ENCODE measurements around the gene SLX1B. TPM values are rescaled to one million over a fixed set of nuclear protein-coding genes. Genes with fewer than 3 reads are reported as not detected.
"Not testable (repeated sequence)": the region's sequence is repeated elsewhere in the genome, so short reads cannot be mapped to it uniquely, and the experiment has no call there.

Gene SLX1B
- 37.3 and 66.2 TPM in 2 replicates for total RNA-seq (2014; rRNA removed; shearing (Covaris generic))

DNA sequence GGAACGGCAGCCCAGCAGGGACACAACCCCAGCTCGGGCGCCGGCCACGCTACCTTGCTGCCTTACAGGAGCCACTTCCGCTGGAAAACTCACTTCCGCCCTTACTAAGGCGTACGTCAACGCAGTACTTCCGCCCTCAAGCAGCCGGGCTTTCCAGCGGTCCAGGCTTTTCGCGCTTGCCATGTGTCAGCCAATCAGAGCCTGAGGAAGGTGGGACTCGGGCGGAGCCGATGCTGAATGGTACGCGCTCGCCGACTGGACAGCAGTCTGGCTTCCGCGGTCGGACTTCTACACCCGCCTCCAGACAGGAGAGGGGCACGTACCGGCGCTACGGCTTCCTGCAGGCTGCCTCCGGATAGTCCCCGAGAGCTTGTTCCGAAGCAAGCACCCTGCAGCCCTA, at the start of gene SLX1B, which contains the start of gene BOLA2:
TSS of gene SLX1B (plus strand) at position 265 of the 400 bp plus-strand sequence.
TSS of gene BOLA2 (minus strand) at position 83 of the 400 bp plus-strand sequence. CDS start 98 bp downstream, outside the sequence.
- not testable (repeated sequence) for DNase-seq (ENCODE audit: low read depth)

DNA sequence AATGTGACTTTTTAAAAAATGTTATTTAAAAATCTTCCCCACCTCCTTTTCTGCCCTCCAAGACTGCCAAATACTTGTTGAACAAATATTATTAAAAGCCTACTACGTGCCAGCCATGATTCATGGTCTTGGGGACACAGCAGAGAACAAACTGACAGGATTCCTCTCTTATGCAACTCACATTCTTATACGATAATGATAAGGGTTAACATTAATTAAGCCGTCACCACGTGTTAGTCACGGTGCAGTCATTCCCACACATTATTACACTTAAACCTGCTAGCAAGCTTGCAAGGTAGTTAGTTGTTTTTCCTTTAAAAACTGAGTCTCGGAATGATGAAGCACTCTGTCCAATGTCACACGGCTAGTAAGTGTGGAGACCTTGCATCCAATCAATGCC, 49.1 kb upstream of the SLX1B start:
- DNase-seq (ENCODE audit: low read depth) = peak; percentile 31

DNA sequence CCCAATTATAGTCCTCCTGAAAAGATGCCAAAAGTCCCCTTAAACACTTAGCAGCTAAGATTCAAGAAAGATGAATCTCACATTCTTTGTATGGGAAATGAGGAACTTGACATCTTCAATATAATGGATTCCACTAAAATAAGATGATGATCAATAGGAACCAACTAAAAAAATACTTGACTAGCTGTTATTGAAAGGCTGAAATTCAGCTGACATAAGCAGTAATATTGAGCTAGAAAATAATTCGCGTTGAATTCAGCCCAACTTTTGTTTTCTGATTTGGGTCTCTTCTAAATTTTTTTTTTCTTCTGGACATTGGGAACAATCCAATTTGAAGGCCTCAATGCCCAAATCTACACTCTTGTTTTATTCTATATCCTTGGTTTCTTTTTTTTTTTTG, 30.7 kb upstream of the SLX1B start:
- not testable (repeated sequence) for DNase-seq (ENCODE audit: low read depth)

DNA sequence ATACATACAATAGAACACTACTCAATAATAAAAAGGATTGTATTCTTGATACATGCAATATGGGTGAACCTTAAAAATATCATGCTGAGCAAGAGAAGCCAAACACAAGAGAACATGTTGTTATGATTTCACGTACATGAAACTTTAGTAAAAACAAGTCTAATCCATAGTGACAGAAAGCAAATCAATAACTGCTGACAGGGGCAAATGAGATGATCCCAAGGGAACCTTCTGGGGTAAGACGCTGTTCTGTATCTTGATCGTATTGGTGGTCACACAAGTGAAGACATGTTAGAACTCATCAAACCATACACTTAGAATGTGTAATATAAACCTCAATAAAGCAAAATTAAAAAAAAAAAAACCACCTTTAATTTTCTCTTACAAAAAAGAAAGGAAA, 28.9 kb upstream of the SLX1B start:
- DNase-seq (ENCODE audit: low read depth) = not testable (repeated sequence)

DNA sequence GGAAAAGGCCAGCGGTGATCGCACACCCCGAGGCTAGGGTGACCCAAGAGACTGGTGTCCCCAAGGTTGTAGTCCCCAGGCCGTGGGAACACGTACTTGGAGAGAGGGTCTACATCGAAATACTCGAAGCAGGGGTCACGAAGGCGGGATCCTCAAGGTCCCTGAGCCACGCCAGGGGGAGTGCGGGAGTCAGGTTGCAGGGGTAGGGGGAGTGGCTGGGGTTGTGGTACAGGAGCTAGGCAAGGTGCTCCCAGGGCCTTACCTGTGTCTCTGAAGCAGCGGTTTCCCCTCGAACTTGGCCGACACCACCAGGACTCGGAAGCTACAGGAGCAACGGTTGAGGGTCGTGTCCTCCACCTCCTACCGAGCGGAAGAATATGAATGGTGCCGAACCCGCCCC, 579 bp upstream of the SLX1B start:
- not testable (repeated sequence) for DNase-seq (ENCODE audit: low read depth)

DNA sequence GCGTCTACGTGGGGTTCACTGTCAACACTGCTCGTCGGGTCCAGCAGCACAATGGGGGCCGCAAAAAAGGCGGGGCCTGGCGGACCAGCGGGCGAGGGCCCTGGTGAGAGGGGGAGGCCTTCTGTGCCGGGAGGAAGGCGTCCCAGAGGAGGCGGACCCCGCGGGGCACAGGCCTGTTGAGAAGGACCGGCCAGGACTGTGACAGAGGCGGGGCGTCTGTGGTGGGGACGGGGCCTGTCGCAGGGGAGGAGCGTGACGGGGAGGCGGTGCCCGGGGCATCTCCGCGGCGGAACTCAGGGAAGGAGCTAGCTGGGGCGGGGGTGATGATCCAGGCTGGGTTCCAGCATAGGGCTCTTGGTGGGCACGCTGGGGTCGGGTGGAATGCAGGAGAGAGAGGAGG, 495 bp downstream of the SLX1B start:
- DNase-seq (ENCODE audit: low read depth) = not testable (repeated sequence)

DNA sequence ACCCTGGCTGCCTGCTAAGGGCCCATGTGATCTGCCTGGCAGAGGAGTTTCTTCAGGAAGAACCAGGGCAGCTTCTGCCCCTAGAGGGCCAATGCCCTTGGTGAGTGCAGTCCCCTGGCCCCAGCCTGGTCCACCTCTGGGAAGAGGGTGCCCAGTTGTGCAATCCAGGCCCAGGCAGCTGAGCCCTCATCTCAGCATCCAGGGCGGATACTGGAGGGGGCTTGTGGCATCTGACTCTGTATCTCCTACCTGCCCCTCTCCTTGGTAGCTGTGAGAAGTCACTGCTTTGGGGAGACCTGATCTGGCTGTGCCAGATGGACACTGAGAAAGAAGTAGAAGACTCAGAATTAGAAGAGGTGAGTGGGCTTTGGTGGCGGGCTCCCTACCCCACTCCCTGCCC, 3.3 kb downstream of the SLX1B start:
- not testable (repeated sequence) for DNase-seq (ENCODE audit: low read depth)

DNA sequence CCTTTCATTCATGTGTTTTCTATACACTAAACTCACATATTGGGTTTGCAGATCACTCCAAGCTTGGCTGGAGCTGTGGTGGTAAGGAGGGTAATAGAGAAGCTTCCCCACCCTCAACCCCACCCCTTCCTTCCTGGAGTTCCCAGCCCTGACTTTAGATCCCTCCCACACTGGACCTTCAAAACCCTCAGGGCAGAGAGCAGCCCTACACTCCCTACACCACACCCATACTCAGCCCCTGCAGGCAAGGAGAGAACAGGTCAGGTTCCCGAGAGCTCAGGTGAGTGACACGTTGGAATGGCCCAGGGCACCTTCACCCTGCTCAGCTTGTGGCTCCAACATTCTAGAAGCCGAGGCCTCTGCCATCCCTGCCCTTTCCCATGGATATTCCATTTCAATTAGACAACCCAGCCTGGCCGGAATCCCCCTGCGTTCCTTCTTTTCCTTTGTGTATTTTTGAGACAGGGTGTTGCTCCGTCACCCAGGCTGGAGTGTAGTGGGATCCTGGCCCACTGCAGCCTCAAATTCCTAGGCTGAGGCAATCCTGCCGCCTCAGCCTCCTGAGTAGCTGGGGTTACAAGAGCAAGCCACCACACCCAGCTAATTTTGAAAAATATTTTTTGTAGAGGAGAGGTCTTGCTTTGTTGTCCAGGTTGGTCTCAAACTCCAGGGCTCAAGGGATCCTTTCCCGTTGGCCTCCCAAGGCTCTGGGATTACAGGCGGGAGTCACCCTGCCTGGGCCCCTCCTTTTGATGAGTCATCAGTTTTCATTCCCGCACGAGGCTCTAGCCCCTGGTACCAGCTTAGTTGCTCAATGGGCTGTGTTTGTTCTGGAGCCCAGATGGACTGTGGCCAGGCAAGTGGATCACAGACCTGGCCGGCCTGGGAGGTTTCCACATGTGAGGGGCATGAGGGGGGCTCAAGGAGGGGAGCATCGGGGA, 5.6 kb downstream of the SLX1B start, which contains the start of gene SULT1A4:
TSS of gene SULT1A4 (plus strand) at position 208 of the 941 bp plus-strand sequence. CDS start 1,473 bp downstream, outside the sequence.
- not testable (repeated sequence) for DNase-seq (ENCODE audit: low read depth)

DNA sequence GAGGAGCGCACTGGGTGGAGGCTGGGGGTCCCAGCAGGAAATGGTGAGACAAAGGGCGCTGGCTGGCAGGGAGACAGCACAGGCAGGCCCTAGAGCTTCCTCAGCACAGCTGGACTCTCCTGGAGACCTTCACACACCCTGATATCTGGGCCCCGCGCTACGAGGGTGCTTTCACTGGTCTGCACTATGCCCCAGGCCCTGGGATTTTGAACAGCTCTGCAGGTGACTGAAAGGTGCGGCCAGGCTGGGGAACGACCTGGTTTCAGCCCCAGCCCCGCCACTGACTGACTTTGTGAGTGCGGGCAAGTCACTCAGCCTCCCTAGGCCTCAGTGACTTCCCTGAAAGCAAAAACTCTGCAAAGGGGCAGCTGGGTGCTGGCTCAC, 6.3 kb downstream of the SLX1B start:
- not testable (repeated sequence) for DNase-seq (ENCODE audit: low read depth)

DNA sequence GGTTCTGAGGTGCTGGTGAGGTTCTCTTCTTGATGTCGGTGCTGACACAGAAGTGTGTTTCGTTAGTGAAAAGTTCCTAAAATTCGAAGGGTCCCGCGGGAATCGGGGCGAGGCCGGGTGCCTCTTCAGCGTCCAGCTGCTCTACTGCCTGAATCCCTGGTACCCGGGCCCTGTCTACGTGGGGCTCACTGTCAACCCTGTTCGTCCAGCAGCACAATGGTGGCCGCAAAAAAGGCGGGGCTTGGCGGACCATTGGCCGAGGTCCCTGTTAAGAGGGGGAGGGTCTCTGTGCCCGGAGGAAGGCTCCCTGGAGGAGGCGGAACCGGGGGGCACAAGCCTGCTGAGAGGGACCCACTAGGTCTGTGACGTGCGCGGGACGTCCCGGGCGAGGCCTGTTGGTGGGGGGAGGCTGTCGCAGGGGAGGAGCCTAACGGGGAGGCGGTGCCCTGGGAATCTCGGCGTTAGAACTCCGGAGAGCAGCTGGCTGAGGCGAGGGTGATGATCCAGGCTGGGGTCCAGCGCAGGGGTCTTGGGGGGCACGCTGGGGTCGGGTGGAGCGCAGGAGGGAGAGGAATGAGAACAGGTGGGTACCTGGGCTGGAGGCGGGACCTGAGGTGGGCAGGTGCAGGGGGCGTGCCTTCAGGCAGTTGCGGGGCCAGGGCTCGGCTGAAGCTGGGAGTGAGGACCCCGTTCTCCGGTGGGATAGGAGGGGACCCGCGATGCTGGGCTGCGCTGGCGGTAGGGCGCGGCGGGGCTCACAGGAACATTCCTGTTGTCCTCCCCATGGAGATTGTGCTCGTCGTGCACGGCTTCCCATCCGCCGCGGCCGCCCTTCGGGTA, 11.9 kb downstream of the SLX1B start:
- not testable (repeated sequence) for DNase-seq (ENCODE audit: low read depth)

DNA sequence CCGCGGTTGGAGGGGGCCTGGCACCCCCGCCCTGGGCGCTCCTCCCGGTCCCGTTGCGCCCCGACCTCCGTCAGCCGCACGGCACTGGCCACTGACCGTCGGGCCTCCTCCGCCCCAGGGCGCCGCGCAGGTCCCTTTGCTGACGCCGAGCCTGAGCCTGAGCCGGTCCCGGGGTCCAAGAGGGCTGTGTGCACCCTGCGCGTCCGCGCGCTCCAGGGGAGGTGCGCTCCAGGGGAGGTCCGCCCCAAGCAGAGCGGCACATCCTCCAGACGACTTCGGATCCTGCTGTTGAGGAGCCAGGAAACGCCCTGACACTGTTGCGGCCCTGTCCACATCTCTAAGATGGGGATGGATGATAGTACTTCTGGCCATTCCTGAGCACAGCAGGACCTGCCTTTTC, 12.6 kb downstream of the SLX1B start:
- DNase-seq (ENCODE audit: low read depth) = not testable (repeated sequence)

DNA sequence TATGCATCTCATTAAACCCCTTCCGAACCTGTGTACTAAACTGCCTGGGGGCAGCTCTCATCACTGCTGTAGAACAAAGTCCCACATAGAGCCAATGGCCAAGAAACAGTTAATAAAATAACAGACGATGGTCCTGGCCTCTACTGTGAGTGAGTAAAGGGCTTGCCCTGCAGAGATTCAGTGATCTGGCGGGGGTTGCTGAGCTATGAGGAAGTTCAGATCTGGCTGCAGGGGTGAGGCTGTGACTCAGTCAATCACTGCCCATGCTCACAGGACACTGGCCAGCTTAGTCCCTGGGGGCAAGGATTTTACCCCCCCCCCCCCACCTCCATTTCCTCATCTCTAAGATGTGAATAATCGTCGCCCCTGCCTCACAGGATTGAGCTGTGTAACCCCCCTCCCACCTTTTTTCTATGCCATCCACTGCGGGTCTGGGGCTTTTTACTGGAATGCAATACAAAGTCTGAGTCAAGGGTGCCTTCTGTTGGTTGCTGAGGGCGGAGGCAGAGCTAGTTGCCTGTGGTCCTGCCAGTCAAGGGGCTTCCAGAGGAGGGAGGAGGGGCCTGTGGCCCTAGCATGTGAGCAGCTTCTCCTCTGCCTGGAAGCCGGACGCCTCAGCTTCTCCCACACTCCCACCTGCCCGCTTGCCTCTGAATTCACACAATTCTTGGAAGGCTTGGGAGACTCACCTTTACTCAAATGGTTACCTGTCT, 13.5 kb downstream of the SLX1B start:
- not testable (repeated sequence) for DNase-seq (ENCODE audit: low read depth)

DNA sequence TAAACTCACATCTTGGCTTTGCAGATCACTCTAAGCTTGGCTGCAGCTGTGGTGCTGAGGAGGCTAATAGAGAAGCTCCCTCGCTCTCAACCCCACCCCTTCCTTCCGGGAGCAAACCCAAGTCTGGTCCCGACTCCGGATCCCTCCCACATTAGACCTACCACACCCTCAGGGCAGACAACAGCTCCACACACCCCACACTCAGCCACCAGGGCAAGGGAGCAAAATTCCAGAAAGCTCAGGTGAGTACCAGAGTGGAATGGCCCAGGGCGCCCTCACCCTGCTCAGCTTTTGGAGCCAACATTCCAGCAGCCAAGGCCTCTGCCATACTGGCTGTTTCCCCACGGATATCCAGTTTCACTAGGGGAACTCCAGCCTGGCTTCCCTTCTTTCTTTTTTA, 15.3 kb downstream of the SLX1B start:
- DNase-seq (ENCODE audit: low read depth) = not testable (repeated sequence)

DNA sequence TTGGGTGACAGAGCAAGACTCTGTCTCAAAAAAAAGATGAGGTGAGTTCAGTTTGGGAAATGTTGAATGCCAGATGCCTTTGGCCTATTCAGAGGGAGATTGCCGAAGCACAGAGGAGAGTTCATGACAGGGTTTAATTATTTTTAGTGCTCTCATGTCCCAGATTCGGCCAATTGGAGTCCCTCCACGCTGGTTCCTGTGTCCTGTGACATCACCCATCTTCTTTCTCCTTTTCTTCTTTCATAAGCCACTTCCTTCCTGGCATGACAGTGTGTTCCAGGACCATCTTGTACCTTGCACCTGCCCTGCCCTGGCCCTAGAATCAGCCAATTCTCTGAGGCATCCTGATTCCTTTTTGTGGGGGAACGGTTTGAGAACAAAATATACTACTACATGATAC, 17.7 kb downstream of the SLX1B start:
- DNase-seq (ENCODE audit: low read depth) = not testable (repeated sequence)

DNA sequence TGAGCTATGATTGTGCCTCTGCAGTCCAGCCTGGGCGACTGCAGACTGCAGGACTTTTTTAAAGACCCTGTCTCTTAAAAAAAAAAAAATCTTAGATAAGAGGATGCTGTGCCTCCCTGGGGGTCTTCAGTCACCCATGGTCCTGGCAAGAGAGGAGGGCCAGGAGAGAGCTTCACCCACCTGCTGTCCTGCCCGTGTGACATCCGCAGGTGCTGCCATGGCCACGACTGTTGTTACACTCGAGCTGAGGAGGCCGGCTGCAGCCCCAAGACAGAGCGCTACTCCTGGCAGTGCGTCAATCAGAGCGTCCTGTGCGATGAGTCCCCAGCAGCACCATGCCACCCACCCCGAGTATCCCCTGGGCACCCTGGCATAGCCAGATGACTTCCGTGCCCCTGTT, 27.9 kb downstream of the SLX1B start:
- DNase-seq (ENCODE audit: low read depth) = not testable (repeated sequence)

DNA sequence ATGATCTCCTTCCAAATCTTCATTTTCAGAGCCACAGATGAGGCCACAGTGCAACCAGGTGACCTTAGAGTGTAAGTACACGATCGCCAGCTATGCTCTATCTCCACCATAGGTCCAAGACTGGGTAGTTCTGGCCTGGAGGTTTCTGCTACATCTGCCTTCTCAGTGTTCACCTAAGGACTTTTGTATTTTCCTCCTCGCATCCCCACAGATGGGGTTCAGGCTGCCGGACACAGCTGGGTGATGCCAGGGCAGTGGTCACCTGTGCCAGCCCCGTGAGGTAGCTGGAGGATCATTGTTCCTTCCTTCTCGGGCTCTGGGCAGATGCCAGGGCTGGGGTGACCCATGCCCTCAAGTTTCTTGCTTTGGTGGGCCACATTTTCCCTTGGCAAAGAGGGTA, 52.0 kb downstream of the SLX1B start, which contains the start of gene NPIPB12:
TSS of gene NPIPB12 (minus strand) at position 101 of the 400 bp plus-strand sequence.
- not testable (repeated sequence) for DNase-seq (ENCODE audit: low read depth)

Other genes starting within 250 kb of the SLX1B start
- gene NPIPB11, start 47.8 kb upstream of the SLX1B start, total RNA-seq (2014; rRNA removed; shearing (Covaris generic)) = 0.20 and 0.25 TPM in 2 replicates
- gene BOLA2, start 182 bp upstream of the SLX1B start, total RNA-seq (2014; rRNA removed; shearing (Covaris generic)) = 19.6 and 27.0 TPM in 2 replicates
- 1.2 and 2.0 TPM in 2 replicates for gene SULT1A4, start 5.4 kb downstream of the SLX1B start, total RNA-seq (2014; rRNA removed; shearing (Covaris generic))
- gene NPIPB12, start 51.9 kb downstream of the SLX1B start, total RNA-seq (2014; rRNA removed; shearing (Covaris generic)) = 0.98 and 4.4 TPM in 2 replicates
- gene SPN, start 208.7 kb downstream of the SLX1B start, total RNA-seq (2014; rRNA removed; shearing (Covaris generic)) = 1.1 and 1.8 TPM in 2 replicates
- gene QPRT, start 224.6 kb downstream of the SLX1B start, total RNA-seq (2014; rRNA removed; shearing (Covaris generic)) = 4.0 and 9.0 TPM in 2 replicates